Thoracic aorta (tissue), 2 donors: ENCODE measurements around the gene LCP1. TPM values are rescaled to one million over a fixed set of nuclear protein-coding genes. Genes with fewer than 3 reads are reported as not detected.

Experiments
- ATAC-seq: fragments of 150-250 bp; one replicate; pipeline ENCODE4 v1.8.0; 2017; ENCODE audit warnings: low read depth; ENCODE audit not compliant: insufficient number of reproducible peaks, low FRiP score
- DNase-seq: peaks from one replicate; pipeline ENCODE4 v3.0.0-alpha.2; 2020; ENCODE audit warnings: low spot score
- H3K27ac ChIP-seq, 2 donors: fragments of 200-600 bp; sonication (generic); 1 replicate in 1 of 2; 2 replicates in 1 of 2; pipeline ENCODE4 v1.5.1; 2016; ENCODE audit warnings: mild to moderate bottlenecking in 2 of 2, moderate library complexity in 2 of 2
- H3K27me3 ChIP-seq: fragments of 200-600 bp; sonication (generic); replicated peaks from 2 replicates; pipeline ENCODE4 v1.6.0; 2016; ENCODE audit warnings: mild to moderate bottlenecking; ENCODE audit not compliant: insufficient read depth
- H3K36me3 ChIP-seq: fragments of 200-600 bp; sonication (generic); one replicate; pipeline ENCODE4 v1.5.1; 2016
- H3K4me1 ChIP-seq, 2 donors: fragments of 200-600 bp; sonication (generic); 1 replicate in 1 of 2; 2 replicates in 1 of 2; pipeline versions ENCODE4 v1.5.1 to v1.6.0; 2016; ENCODE audit warnings: low read depth in 2 of 2, mild to moderate bottlenecking in 1 of 2; ENCODE audit not compliant: control insufficient read depth in 1 of 2
- H3K4me3 ChIP-seq: fragments of 200-600 bp; sonication (generic); 2 replicates; pipeline ENCODE4 v1.5.1; 2016; ENCODE audit warnings: mild to moderate bottlenecking
- H3K9me3 ChIP-seq: fragments of 200-600 bp; sonication (generic); 2 replicates; pipeline ENCODE4 v1.5.1; 2016
- CTCF ChIP-seq: fragments of 200-600 bp; sonication (generic); IDR thresholded peaks from one replicate; pipeline ENCODE4 v1.5.1; 2019; ENCODE audit warnings: antibody characterized with exemption
- total RNA-seq, 2 donors: library from RNA; depleted of rRNA; stranded (reverse); fragments of >200 nt; gene quantifications; one replicate each; pipeline versions ENCODE4 v1.1.0 to v1.2.3, GENCODE V29; 2016

Gene LCP1
- total RNA-seq, 2 donors from 2014 or later = 61.7 to 66.3 TPM

- peaks cover 0 to 4% of the 10 kb centered on the region in 2 donors for H3K4me1 ChIP-seq
- ATAC-seq (peak; percentile 55), DNase-seq (no peak)
- TF ChIP-seq CTCF = peak; percentile 74
- no peaks in the 10 kb centered on the region for H3K9me3 ChIP-seq
- H3K27me3 ChIP-seq = no peaks in the 10 kb centered on the region
- H3K36me3 ChIP-seq = no peaks in the 10 kb centered on the region
- H3K27ac ChIP-seq = no peak overlapping the region
- no peak overlapping the region for H3K4me3 ChIP-seq
Measured at GRCh38 chr13:46160471-46161066, 21.4 kb downstream of the LCP1 start.

GRCh38 chr13:46160065-46160464 is 21.9 kb downstream of the LCP1 start:
- Histone ChIP-seq H3K4me1 (peaks cover 0 to 4% of the 10 kb centered on the region in 2 donors), H3K36me3 (no peaks in the 10 kb centered on the region), H3K9me3 (no peaks in the 10 kb centered on the region), H3K27me3 (no peaks in the 10 kb centered on the region), H3K4me3 (no peak overlapping the region), H3K27ac (no peak overlapping the region)
- DNase-seq (no peak), ATAC-seq (no peak)
- no peak for TF ChIP-seq CTCF

- no peaks in the 10 kb centered on the region for H3K9me3 ChIP-seq
- H3K36me3 ChIP-seq = no peaks in the 10 kb centered on the region
- no peak overlapping the region for H3K4me3 ChIP-seq
- ATAC-seq (no peak), DNase-seq (no peak)
- H3K27me3 ChIP-seq = no peaks in the 10 kb centered on the region
- H3K27ac ChIP-seq = no peak overlapping the region
- no peak for TF ChIP-seq CTCF
- H3K4me1 ChIP-seq = peaks cover 0 to 7% of the 10 kb centered on the region in 2 donors
Measured at GRCh38 chr13:46158983-46159382, 23.0 kb downstream of the LCP1 start.

GRCh38 chr13:46158222-46158621 is 23.8 kb downstream of the LCP1 start:
- H3K27me3 ChIP-seq = no peaks in the 10 kb centered on the region
- no peaks in the 10 kb centered on the region for H3K9me3 ChIP-seq
- TF ChIP-seq CTCF = no peak
- ATAC-seq (no peak), DNase-seq (no peak)
- H3K4me3 ChIP-seq = no peak overlapping the region
- no peak overlapping the region for H3K27ac ChIP-seq
- no peaks in the 10 kb centered on the region for H3K36me3 ChIP-seq
- peaks cover 0 to 8% of the 10 kb centered on the region in 2 donors for H3K4me1 ChIP-seq

GRCh38 chr13:46154136-46154801 is 27.7 kb downstream of the LCP1 start:
- no peak for TF ChIP-seq CTCF
- no peaks in the 10 kb centered on the region for H3K27me3 ChIP-seq
- H3K36me3 ChIP-seq = no peaks in the 10 kb centered on the region
- DNase-seq (no peak), ATAC-seq (no peak)
- no peak overlapping the region for H3K27ac ChIP-seq
- peaks cover 0 to 8% of the 10 kb centered on the region in 2 donors for H3K4me1 ChIP-seq
- H3K4me3 ChIP-seq = no peak overlapping the region
- no peaks in the 10 kb centered on the region for H3K9me3 ChIP-seq
